ENCODE data around the gene NQO1. TPM values are rescaled to one million over a fixed set of nuclear protein-coding genes. Genes with fewer than 3 reads are reported as not detected.

NQO1 gene
- total RNA-seq, 1 donor from 2014 or later, result 7.2 TPM

DNA sequence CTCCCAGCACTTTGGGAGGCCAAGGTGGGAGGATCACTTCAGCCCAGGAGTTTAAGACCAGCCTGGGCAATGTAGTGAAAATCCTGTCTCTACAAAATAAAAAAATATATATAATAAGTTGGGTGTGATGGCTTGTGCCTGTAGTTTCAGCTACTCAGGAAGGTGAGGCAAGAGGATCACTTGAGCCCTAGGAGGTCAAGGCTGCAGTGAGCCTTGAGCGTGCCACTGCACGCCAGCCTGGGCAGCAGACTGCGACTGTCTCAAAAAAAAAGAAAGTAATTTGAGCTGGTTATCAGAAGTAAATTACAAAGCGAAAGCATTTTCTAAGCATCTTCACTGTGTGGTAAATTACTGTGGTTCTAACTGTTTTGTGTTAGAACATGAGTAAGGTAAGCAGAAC is 66.2 kb downstream of the NQO1 start:
- H3K4me1 Mint-ChIP-seq (ENCODE audit: low read depth, unreplicated experiment), result no peaks in the 10 kb centered on the region
- no peaks in the 10 kb centered on the region for H3K36me3 Mint-ChIP-seq (ENCODE audit: unreplicated experiment)
- H3K4me3 Mint-ChIP-seq (ENCODE audit: unreplicated experiment), result no peak overlapping the region
- H3K27ac Mint-ChIP-seq (ENCODE audit: unreplicated experiment), result no peak overlapping the region
- DNase-seq, result no peak
- TF ChIP-seq, protein P1, sequence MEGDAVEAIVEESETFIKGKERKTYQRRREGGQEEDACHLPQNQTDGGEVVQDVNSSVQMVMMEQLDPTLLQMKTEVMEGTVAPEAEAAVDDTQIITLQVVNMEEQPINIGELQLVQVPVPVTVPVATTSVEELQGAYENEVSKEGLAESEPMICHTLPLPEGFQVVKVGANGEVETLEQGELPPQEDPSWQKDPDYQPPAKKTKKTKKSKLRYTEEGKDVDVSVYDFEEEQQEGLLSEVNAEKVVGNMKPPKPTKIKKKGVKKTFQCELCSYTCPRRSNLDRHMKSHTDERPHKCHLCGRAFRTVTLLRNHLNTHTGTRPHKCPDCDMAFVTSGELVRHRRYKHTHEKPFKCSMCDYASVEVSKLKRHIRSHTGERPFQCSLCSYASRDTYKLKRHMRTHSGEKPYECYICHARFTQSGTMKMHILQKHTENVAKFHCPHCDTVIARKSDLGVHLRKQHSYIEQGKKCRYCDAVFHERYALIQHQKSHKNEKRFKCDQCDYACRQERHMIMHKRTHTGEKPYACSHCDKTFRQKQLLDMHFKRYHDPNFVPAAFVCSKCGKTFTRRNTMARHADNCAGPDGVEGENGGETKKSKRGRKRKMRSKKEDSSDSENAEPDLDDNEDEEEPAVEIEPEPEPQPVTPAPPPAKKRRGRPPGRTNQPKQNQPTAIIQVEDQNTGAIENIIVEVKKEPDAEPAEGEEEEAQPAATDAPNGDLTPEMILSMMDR (IDR thresholded peaks at IDR 0.05; ENCODE audit: partially characterized antibody, unreplicated experiment), result no peak
- peaks cover 2% of the 10 kb centered on the region for H3K9me3 Mint-ChIP-seq (ENCODE audit: unreplicated experiment)
- no peaks in the 10 kb centered on the region for H3K27me3 Mint-ChIP-seq (ENCODE audit: unreplicated experiment)

Other genes starting within 250 kb of the NQO1 start
- 26.3 TPM for gene NFAT5, start 160.6 kb downstream of the NQO1 start, total RNA-seq (ENCODE audit: unreplicated experiment)
- gene NOB1, start 28.4 kb upstream of the NQO1 start, total RNA-seq (ENCODE audit: unreplicated experiment), result 22.7 TPM
- 46.8 TPM for gene WWP2, start 35.8 kb upstream of the NQO1 start, total RNA-seq (ENCODE audit: unreplicated experiment)
- 2.5 TPM for gene CLEC18A, start 224.8 kb upstream of the NQO1 start, total RNA-seq (ENCODE audit: unreplicated experiment)

All from glutamatergic neuron (in vitro differentiated cells).